GM23338 (cell line): ENCODE measurements around the gene BTN3A1. TPM values are rescaled to one million over a fixed set of nuclear protein-coding genes. Genes with fewer than 3 reads are reported as not detected.

Source experiments
- ATAC-seq: fragments of 200-7000 bp; cut with Tn5 transposase; 3 replicates; pipeline ENCODE4 v1.9.1; 2020
- DNase-seq: peaks from one replicate; pipeline ENCODE4 v3.0.0-alpha.2; 2015; ENCODE audit warnings: low spot score
- H2AFZ ChIP-seq: fragments of 200-600 bp; sonication (generic); 2 replicates; pipeline ENCODE4 v1.8.0; 2016; ENCODE audit warnings: antibody characterized with exemption, mild to moderate bottlenecking, moderate library complexity
- H3F3A ChIP-seq: fragments of 200-600 bp; sonication (generic); replicated peaks from 2 replicates; pipeline ENCODE4 v1.8.0; 2017; ENCODE audit warnings: antibody characterized with exemption, mixed run types, low read depth
- H3K27ac ChIP-seq: fragments of 200-600 bp; sonication (generic); 2 replicates; pipeline ENCODE4 v1.6.1; 2016; ENCODE audit warnings: low read depth
- H3K27me3 ChIP-seq: fragments of 200-600 bp; sonication (generic); 2 replicates; pipeline ENCODE4 v1.8.0; 2016; ENCODE audit warnings: mild to moderate bottlenecking, mixed run types, moderate library complexity; ENCODE audit not compliant: insufficient read depth
- H3K36me3 ChIP-seq: fragments of 200-600 bp; sonication (generic); 2 replicates; pipeline ENCODE4 v1.8.0; 2016; ENCODE audit warnings: mild to moderate bottlenecking; ENCODE audit not compliant: insufficient read depth
- H3K4me1 ChIP-seq: fragments of 200-600 bp; sonication (generic); 2 replicates; pipeline ENCODE4 v1.8.0; 2016; ENCODE audit warnings: mild to moderate bottlenecking, moderate library complexity; ENCODE audit not compliant: insufficient read depth
- H3K4me2 ChIP-seq: fragments of 200-600 bp; sonication (generic); 2 replicates; pipeline ENCODE4 v1.7.1; 2017; ENCODE audit warnings: mixed run types
- H3K4me3 ChIP-seq: fragments of 200-600 bp; sonication (generic); 2 replicates; pipeline ENCODE4 v1.6.1; 2016; ENCODE audit warnings: mixed run types
- H3K79me2 ChIP-seq: fragments of 200-600 bp; sonication (generic); replicated peaks from 2 replicates; pipeline ENCODE4 v1.8.0; 2017; ENCODE audit warnings: mild to moderate bottlenecking; ENCODE audit not compliant: insufficient read depth
- H3K9me2 ChIP-seq: fragments of 200-600 bp; sonication (generic); 2 replicates; pipeline ENCODE4 v1.8.0; 2017; ENCODE audit not compliant: insufficient read depth
- H4K20me1 ChIP-seq: fragments of 200-600 bp; sonication (generic); replicated peaks from 2 replicates; pipeline ENCODE4 v1.8.0; 2017; ENCODE audit warnings: mild to moderate bottlenecking; ENCODE audit not compliant: insufficient read depth
- H3K27ac Mint-ChIP-seq: 2 replicates; pipeline ENCODE4 v1.8.0; 2020; ENCODE audit warnings: inconsistent platforms, mild to moderate bottlenecking, moderate library complexity, mixed read lengths
- H3K27me3 Mint-ChIP-seq: 3 replicates; pipeline ENCODE4 v1.8.0; 2022; ENCODE audit warnings: low read depth, mild to moderate bottlenecking, moderate library complexity, mixed read lengths, inconsistent platforms; ENCODE audit not compliant: insufficient read depth, poor library complexity
- H3K36me3 Mint-ChIP-seq: 3 replicates; pipeline ENCODE4 v1.8.0; 2021; ENCODE audit warnings: low read depth, mild to moderate bottlenecking, inconsistent platforms, moderate library complexity, mixed read lengths
- H3K4me1 Mint-ChIP-seq: 3 replicates; pipeline ENCODE4 v1.8.0; 2020; ENCODE audit warnings: mild to moderate bottlenecking, inconsistent platforms, mixed read lengths
- H3K4me3 Mint-ChIP-seq: 3 replicates; pipeline ENCODE4 v1.8.0; 2021; ENCODE audit warnings: moderate library complexity, mild to moderate bottlenecking, inconsistent platforms, mixed read lengths
- H3K9me3 Mint-ChIP-seq: 3 replicates; pipeline ENCODE4 v1.8.0; 2020; ENCODE audit warnings: moderate library complexity, mild to moderate bottlenecking, inconsistent platforms, mixed read lengths
- CREB1 ChIP-seq: fragments of 250-450 bp; sonication (Bioruptor Pico); IDR thresholded peaks from 2 replicates; pipeline ENCODE4 v1.5.0; 2020; ENCODE audit warnings: low read depth, mild to moderate bottlenecking, moderate library complexity
- EZH2 ChIP-seq: fragments of 200-600 bp; sonication (generic); IDR thresholded peaks from one replicate; pipeline ENCODE4 v1.8.0; 2017; ENCODE audit warnings: antibody characterized with exemption, mild to moderate bottlenecking, low read depth; ENCODE audit not compliant: unreplicated experiment
- JUNB ChIP-seq: IDR thresholded peaks from one replicate; pipeline ENCODE4 v1.6.1; 2016; ENCODE audit warnings: antibody characterized with exemption; ENCODE audit not compliant: unreplicated experiment
- STAT1 ChIP-seq: IDR thresholded peaks from one replicate; pipeline ENCODE4 v1.6.1; 2016; ENCODE audit warnings: antibody characterized with exemption; ENCODE audit not compliant: unreplicated experiment
- ZNF331 ChIP-seq: fragments of 250-450 bp; sonication (Bioruptor Pico); IDR thresholded peaks from 2 replicates; pipeline ENCODE4 v1.5.0; 2020; ENCODE audit warnings: low read depth, mild to moderate bottlenecking, moderate library complexity
- polyA plus RNA-seq: library from polyadenylated mRNA; unstranded; fragments of >200 nt; fragmentation: Nextera tagmentation; extraction: Ambion mirVana; gene quantifications from 2 replicates; pipeline ENCODE4 v1.2.1, GENCODE V29; 2016
- total RNA-seq: library from RNA; depleted of rRNA; stranded (reverse); fragments of >200 nt; shearing (Covaris generic); gene quantifications from 2 replicates; pipeline ENCODE4 v1.2.3, GENCODE V29; 2014
- TF ChIP-seq, protein P1 (sequence below), 2 experiments: fragments of 200-600 bp in 1 of 2; sonication (generic) in 1 of 2; conservative IDR thresholded peaks; 2 replicates each; pipeline versions ENCODE4 v1.5.1 to v1.6.1; 2016 to 2017; ENCODE audit warnings: antibody characterized with exemption in 2 of 2, low read depth in 2 of 2, mild to moderate bottlenecking in 2 of 2, moderate library complexity in 1 of 2
- TF ChIP-seq, protein P2 (sequence below): IDR thresholded peaks from 2 replicates; pipeline ENCODE4 v1.6.1; 2016; ENCODE audit warnings: antibody characterized with exemption
- TF ChIP-seq, protein P3 (sequence below): fragments of 250-450 bp; sonication (Bioruptor Pico); IDR thresholded peaks from 2 replicates; pipeline ENCODE4 v1.5.0; 2020; ENCODE audit warnings: mild to moderate bottlenecking, moderate library complexity

Gene BTN3A1
- total and polyA plus RNA-seq, 2 experiments from 2014 or later: 2.4 to 4.0 TPM

DNA sequence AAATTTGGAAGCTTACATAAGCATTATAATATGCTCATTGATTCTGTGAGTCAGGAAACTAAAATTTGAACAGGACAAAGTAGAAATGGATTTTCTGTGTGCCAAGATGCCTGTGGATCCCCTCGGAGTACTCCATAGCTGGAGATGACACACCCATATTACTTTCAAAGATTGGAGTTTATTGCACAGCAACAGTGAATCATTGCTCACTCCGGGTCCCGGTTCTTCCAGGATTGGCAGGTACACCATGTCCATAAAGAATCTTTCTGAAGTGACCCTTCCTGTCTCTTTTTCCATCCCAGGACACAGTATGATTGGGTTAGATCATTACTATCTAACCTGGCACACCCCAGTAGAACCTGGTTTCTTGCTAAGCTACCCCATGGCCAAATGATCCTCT, 21.8 kb upstream of the BTN3A1 start:
- H3K4me1 ChIP-seq: peaks cover 7% of the 10 kb centered on the region
- H2AFZ ChIP-seq: no peak overlapping the region
- H3F3A ChIP-seq: no peaks in the 10 kb centered on the region
- no peaks in the 10 kb centered on the region; the same call in 1 of the 2 replicates for H4K20me1 ChIP-seq
- no peaks in the 10 kb centered on the region for H3K27me3 ChIP-seq
- no peak overlapping the region for H3K27ac ChIP-seq
- DNase-seq (no peak), ATAC-seq (no peak)
- no peak overlapping the region for H3K4me3 Mint-ChIP-seq
- TF ChIP-seq, protein P1, sequence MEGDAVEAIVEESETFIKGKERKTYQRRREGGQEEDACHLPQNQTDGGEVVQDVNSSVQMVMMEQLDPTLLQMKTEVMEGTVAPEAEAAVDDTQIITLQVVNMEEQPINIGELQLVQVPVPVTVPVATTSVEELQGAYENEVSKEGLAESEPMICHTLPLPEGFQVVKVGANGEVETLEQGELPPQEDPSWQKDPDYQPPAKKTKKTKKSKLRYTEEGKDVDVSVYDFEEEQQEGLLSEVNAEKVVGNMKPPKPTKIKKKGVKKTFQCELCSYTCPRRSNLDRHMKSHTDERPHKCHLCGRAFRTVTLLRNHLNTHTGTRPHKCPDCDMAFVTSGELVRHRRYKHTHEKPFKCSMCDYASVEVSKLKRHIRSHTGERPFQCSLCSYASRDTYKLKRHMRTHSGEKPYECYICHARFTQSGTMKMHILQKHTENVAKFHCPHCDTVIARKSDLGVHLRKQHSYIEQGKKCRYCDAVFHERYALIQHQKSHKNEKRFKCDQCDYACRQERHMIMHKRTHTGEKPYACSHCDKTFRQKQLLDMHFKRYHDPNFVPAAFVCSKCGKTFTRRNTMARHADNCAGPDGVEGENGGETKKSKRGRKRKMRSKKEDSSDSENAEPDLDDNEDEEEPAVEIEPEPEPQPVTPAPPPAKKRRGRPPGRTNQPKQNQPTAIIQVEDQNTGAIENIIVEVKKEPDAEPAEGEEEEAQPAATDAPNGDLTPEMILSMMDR (conservative IDR thresholded peaks at IDR 0.05; ENCODE audit: low read depth in 2 of 2): no peak
- TF ChIP-seq, protein P2, sequence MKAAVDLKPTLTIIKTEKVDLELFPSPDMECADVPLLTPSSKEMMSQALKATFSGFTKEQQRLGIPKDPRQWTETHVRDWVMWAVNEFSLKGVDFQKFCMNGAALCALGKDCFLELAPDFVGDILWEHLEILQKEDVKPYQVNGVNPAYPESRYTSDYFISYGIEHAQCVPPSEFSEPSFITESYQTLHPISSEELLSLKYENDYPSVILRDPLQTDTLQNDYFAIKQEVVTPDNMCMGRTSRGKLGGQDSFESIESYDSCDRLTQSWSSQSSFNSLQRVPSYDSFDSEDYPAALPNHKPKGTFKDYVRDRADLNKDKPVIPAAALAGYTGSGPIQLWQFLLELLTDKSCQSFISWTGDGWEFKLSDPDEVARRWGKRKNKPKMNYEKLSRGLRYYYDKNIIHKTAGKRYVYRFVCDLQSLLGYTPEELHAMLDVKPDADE: no peak
- TF ChIP-seq JUNB (no peak), ZNF331 (no peak)
- H3K4me3 ChIP-seq: no peak overlapping the region
- no peaks in the 10 kb centered on the region for H3K9me2 ChIP-seq
- H3K9me3 Mint-ChIP-seq: no peaks in the 10 kb centered on the region
- peaks cover 3% of the 10 kb centered on the region; the same call in 1 of the 3 replicates for H3K36me3 Mint-ChIP-seq
- H3K27me3 Mint-ChIP-seq: peaks cover 14% of the 10 kb centered on the region
- peaks cover 20% of the 10 kb centered on the region for H3K4me1 Mint-ChIP-seq
- no peaks in the 10 kb centered on the region for H3K79me2 ChIP-seq
- H3K27ac Mint-ChIP-seq: no peak overlapping the region
- H3K4me2 ChIP-seq: no peak overlapping the region
- no peaks in the 10 kb centered on the region for H3K36me3 ChIP-seq

DNA sequence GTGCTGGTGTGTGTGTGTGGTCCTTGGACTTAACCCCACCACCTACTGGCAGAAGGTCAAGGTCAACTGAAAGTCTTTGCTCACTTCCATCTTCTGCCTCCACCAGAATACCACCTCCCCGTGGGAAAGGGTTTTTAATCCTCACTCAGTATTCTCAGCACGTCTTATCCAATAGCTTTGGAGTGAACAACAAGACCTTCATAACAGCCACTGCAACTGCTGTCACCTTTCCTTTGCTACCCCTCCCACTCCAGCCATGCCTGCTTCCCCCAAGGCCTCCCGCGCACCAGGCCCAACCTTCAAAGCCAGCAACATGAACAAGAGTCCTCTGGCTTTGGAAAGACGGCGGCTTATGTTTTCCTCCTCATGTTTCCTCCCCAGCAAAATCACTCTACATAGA, 20.0 kb upstream of the BTN3A1 start:
- H4K20me1 ChIP-seq: no peaks in the 10 kb centered on the region; the same call in 1 of the 2 replicates
- H3K4me3 Mint-ChIP-seq: peak overlapping the region; percentile 97; the same call in 2 of the 3 replicates
- ATAC-seq (no peak; the same call in 2 of the 3 replicates), DNase-seq (no peak)
- H3K4me3 ChIP-seq: no peak overlapping the region
- peaks cover 14% of the 10 kb centered on the region for H3K27me3 Mint-ChIP-seq
- H3K27me3 ChIP-seq: no peaks in the 10 kb centered on the region
- H3K9me3 Mint-ChIP-seq: no peaks in the 10 kb centered on the region
- H3F3A ChIP-seq: no peaks in the 10 kb centered on the region
- peaks cover 9% of the 10 kb centered on the region for H3K4me1 ChIP-seq
- H3K27ac Mint-ChIP-seq: peak overlapping the region; percentile 98
- H3K36me3 ChIP-seq: no peaks in the 10 kb centered on the region
- no peak overlapping the region for H3K27ac ChIP-seq
- peaks cover 3% of the 10 kb centered on the region; the same call in 1 of the 3 replicates for H3K36me3 Mint-ChIP-seq
- H3K9me2 ChIP-seq: no peaks in the 10 kb centered on the region
- H2AFZ ChIP-seq: peak overlapping the region; percentile 1
- H3K79me2 ChIP-seq: no peaks in the 10 kb centered on the region
- H3K4me1 Mint-ChIP-seq: peaks cover 20% of the 10 kb centered on the region
- no peak overlapping the region for H3K4me2 ChIP-seq
- TF ChIP-seq CREB1 (no peak), ZNF331 (no peak), STAT1 (no peak), EZH2 (no peak)
- TF ChIP-seq, protein P3, sequence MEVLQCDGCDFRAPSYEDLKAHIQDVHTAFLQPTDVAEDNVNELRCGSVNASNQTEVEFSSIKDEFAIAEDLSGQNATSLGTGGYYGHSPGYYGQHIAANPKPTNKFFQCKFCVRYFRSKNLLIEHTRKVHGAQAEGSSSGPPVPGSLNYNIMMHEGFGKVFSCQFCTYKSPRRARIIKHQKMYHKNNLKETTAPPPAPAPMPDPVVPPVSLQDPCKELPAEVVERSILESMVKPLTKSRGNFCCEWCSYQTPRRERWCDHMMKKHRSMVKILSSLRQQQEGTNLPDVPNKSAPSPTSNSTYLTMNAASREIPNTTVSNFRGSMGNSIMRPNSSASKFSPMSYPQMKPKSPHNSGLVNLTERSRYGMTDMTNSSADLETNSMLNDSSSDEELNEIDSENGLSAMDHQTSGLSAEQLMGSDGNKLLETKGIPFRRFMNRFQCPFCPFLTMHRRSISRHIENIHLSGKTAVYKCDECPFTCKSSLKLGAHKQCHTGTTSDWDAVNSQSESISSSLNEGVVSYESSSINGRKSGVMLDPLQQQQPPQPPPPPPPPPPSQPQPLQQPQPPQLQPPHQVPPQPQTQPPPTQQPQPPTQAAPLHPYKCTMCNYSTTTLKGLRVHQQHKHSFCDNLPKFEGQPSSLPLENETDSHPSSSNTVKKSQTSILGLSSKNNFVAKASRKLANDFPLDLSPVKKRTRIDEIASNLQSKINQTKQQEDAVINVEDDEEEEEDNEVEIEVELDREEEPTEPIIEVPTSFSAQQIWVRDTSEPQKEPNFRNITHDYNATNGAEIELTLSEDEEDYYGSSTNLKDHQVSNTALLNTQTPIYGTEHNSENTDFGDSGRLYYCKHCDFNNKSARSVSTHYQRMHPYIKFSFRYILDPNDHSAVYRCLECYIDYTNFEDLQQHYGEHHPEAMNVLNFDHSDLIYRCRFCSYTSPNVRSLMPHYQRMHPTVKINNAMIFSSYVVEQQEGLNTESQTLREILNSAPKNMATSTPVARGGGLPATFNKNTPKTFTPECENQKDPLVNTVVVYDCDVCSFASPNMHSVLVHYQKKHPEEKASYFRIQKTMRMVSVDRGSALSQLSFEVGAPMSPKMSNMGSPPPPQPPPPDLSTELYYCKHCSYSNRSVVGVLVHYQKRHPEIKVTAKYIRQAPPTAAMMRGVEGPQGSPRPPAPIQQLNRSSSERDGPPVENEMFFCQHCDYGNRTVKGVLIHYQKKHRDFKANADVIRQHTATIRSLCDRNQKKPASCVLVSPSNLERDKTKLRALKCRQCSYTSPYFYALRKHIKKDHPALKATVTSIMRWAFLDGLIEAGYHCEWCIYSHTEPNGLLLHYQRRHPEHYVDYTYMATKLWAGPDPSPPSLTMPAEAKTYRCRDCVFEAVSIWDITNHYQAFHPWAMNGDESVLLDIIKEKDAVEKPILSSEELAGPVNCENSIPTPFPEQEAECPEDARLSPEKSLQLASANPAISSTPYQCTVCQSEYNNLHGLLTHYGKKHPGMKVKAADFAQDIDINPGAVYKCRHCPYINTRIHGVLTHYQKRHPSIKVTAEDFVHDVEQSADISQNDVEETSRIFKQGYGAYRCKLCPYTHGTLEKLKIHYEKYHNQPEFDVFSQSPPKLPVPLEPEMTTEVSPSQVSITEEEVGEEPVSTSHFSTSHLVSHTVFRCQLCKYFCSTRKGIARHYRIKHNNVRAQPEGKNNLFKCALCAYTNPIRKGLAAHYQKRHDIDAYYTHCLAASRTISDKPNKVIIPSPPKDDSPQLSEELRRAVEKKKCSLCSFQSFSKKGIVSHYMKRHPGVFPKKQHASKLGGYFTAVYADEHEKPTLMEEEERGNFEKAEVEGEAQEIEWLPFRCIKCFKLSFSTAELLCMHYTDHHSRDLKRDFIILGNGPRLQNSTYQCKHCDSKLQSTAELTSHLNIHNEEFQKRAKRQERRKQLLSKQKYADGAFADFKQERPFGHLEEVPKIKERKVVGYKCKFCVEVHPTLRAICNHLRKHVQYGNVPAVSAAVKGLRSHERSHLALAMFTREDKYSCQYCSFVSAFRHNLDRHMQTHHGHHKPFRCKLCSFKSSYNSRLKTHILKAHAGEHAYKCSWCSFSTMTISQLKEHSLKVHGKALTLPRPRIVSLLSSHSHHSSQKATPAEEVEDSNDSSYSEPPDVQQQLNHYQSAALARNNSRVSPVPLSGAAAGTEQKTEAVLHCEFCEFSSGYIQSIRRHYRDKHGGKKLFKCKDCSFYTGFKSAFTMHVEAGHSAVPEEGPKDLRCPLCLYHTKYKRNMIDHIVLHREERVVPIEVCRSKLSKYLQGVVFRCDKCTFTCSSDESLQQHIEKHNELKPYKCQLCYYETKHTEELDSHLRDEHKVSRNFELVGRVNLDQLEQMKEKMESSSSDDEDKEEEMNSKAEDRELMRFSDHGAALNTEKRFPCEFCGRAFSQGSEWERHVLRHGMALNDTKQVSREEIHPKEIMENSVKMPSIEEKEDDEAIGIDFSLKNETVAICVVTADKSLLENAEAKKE (CRISPR knock-in tag): no peak
- TF ChIP-seq, protein P1 (conservative IDR thresholded peaks at IDR 0.05; ENCODE audit: low read depth in 2 of 2): no peak
- TF ChIP-seq, protein P2: no peak
